GM23338 (cell line): Measurements from ENCODE around the gene MED27. TPM values are rescaled to one million over a fixed set of nuclear protein-coding genes. Genes with fewer than 3 reads are reported as not detected.

Source experiments
- ATAC-seq: fragments of 200-7000 bp; cut with Tn5 transposase; 3 replicates; pipeline ENCODE4 v1.9.1; 2020
- DNase-seq: peaks from one replicate; pipeline ENCODE4 v3.0.0-alpha.2; 2015; ENCODE audit warnings: low spot score
- H2AFZ ChIP-seq: fragments of 200-600 bp; sonication (generic); 2 replicates; pipeline ENCODE4 v1.8.0; 2016; ENCODE audit warnings: antibody characterized with exemption, mild to moderate bottlenecking, moderate library complexity
- H3F3A ChIP-seq: fragments of 200-600 bp; sonication (generic); replicated peaks from 2 replicates; pipeline ENCODE4 v1.8.0; 2017; ENCODE audit warnings: antibody characterized with exemption, mixed run types, low read depth
- H3K27ac ChIP-seq: fragments of 200-600 bp; sonication (generic); 2 replicates; pipeline ENCODE4 v1.6.1; 2016; ENCODE audit warnings: low read depth
- H3K27me3 ChIP-seq: fragments of 200-600 bp; sonication (generic); 2 replicates; pipeline ENCODE4 v1.8.0; 2016; ENCODE audit warnings: mild to moderate bottlenecking, mixed run types, moderate library complexity; ENCODE audit not compliant: insufficient read depth
- H3K36me3 ChIP-seq: fragments of 200-600 bp; sonication (generic); 2 replicates; pipeline ENCODE4 v1.8.0; 2016; ENCODE audit warnings: mild to moderate bottlenecking; ENCODE audit not compliant: insufficient read depth
- H3K4me1 ChIP-seq: fragments of 200-600 bp; sonication (generic); 2 replicates; pipeline ENCODE4 v1.8.0; 2016; ENCODE audit warnings: mild to moderate bottlenecking, moderate library complexity; ENCODE audit not compliant: insufficient read depth
- H3K4me2 ChIP-seq: fragments of 200-600 bp; sonication (generic); 2 replicates; pipeline ENCODE4 v1.7.1; 2017; ENCODE audit warnings: mixed run types
- H3K4me3 ChIP-seq: fragments of 200-600 bp; sonication (generic); 2 replicates; pipeline ENCODE4 v1.6.1; 2016; ENCODE audit warnings: mixed run types
- H3K79me2 ChIP-seq: fragments of 200-600 bp; sonication (generic); replicated peaks from 2 replicates; pipeline ENCODE4 v1.8.0; 2017; ENCODE audit warnings: mild to moderate bottlenecking; ENCODE audit not compliant: insufficient read depth
- H3K9me2 ChIP-seq: fragments of 200-600 bp; sonication (generic); 2 replicates; pipeline ENCODE4 v1.8.0; 2017; ENCODE audit not compliant: insufficient read depth
- H4K20me1 ChIP-seq: fragments of 200-600 bp; sonication (generic); replicated peaks from 2 replicates; pipeline ENCODE4 v1.8.0; 2017; ENCODE audit warnings: mild to moderate bottlenecking; ENCODE audit not compliant: insufficient read depth
- H3K27ac Mint-ChIP-seq: 2 replicates; pipeline ENCODE4 v1.8.0; 2020; ENCODE audit warnings: inconsistent platforms, mild to moderate bottlenecking, moderate library complexity, mixed read lengths
- H3K27me3 Mint-ChIP-seq: 3 replicates; pipeline ENCODE4 v1.8.0; 2022; ENCODE audit warnings: low read depth, mild to moderate bottlenecking, moderate library complexity, mixed read lengths, inconsistent platforms; ENCODE audit not compliant: insufficient read depth, poor library complexity
- H3K36me3 Mint-ChIP-seq: 3 replicates; pipeline ENCODE4 v1.8.0; 2021; ENCODE audit warnings: low read depth, mild to moderate bottlenecking, inconsistent platforms, moderate library complexity, mixed read lengths
- H3K4me1 Mint-ChIP-seq: 3 replicates; pipeline ENCODE4 v1.8.0; 2020; ENCODE audit warnings: mild to moderate bottlenecking, inconsistent platforms, mixed read lengths
- H3K4me3 Mint-ChIP-seq: 3 replicates; pipeline ENCODE4 v1.8.0; 2021; ENCODE audit warnings: moderate library complexity, mild to moderate bottlenecking, inconsistent platforms, mixed read lengths
- H3K9me3 Mint-ChIP-seq: 3 replicates; pipeline ENCODE4 v1.8.0; 2020; ENCODE audit warnings: moderate library complexity, mild to moderate bottlenecking, inconsistent platforms, mixed read lengths
- CREB1 ChIP-seq: fragments of 250-450 bp; sonication (Bioruptor Pico); IDR thresholded peaks from 2 replicates; pipeline ENCODE4 v1.5.0; 2020; ENCODE audit warnings: low read depth, mild to moderate bottlenecking, moderate library complexity
- CTCF ChIP-seq, 2 experiments: fragments of 200-600 bp in 1 of 2; sonication (generic) in 1 of 2; conservative IDR thresholded peaks; 2 replicates each; pipeline versions ENCODE4 v1.5.1 to v1.6.1; 2016 to 2017; ENCODE audit warnings: antibody characterized with exemption in 2 of 2, low read depth in 2 of 2, mild to moderate bottlenecking in 2 of 2, moderate library complexity in 1 of 2
- ETS1 ChIP-seq: IDR thresholded peaks from 2 replicates; pipeline ENCODE4 v1.6.1; 2016; ENCODE audit warnings: antibody characterized with exemption
- EZH2 ChIP-seq: fragments of 200-600 bp; sonication (generic); IDR thresholded peaks from one replicate; pipeline ENCODE4 v1.8.0; 2017; ENCODE audit warnings: antibody characterized with exemption, mild to moderate bottlenecking, low read depth; ENCODE audit not compliant: unreplicated experiment
- EZH2phosphoT487 ChIP-seq: fragments of 200-600 bp; sonication (generic); IDR thresholded peaks from one replicate; pipeline ENCODE4 v1.8.1; 2018; ENCODE audit warnings: antibody characterized with exemption; ENCODE audit not compliant: unreplicated experiment
- NANOG ChIP-seq: IDR thresholded peaks from 2 replicates; pipeline ENCODE4 v1.6.1; 2016; ENCODE audit warnings: antibody characterized with exemption, borderline replicate concordance
- POLR2AphosphoS5 ChIP-seq: IDR thresholded peaks from 2 replicates; pipeline ENCODE4 v1.6.1; 2016; ENCODE audit warnings: antibody characterized with exemption, low read depth
- REST ChIP-seq: IDR thresholded peaks from one replicate; pipeline ENCODE4 v1.6.1; 2018; ENCODE audit warnings: antibody characterized with exemption; ENCODE audit not compliant: unreplicated experiment
- STAT1 ChIP-seq: IDR thresholded peaks from one replicate; pipeline ENCODE4 v1.6.1; 2016; ENCODE audit warnings: antibody characterized with exemption; ENCODE audit not compliant: unreplicated experiment
- ZNF331 ChIP-seq: fragments of 250-450 bp; sonication (Bioruptor Pico); IDR thresholded peaks from 2 replicates; pipeline ENCODE4 v1.5.0; 2020; ENCODE audit warnings: low read depth, mild to moderate bottlenecking, moderate library complexity
- ZNF462 ChIP-seq: fragments of 250-450 bp; sonication (Bioruptor Pico); IDR thresholded peaks from 2 replicates; pipeline ENCODE4 v1.5.0; 2020; ENCODE audit warnings: mild to moderate bottlenecking, moderate library complexity
- polyA plus RNA-seq: library from polyadenylated mRNA; unstranded; fragments of >200 nt; fragmentation: Nextera tagmentation; extraction: Ambion mirVana; gene quantifications from 2 replicates; pipeline ENCODE4 v1.2.1, GENCODE V29; 2016
- total RNA-seq: library from RNA; depleted of rRNA; stranded (reverse); fragments of >200 nt; shearing (Covaris generic); gene quantifications from 2 replicates; pipeline ENCODE4 v1.2.3, GENCODE V29; 2014

MED27 gene
- total and polyA plus RNA-seq, 2 experiments from 2014 or later = 30.6 to 35.0 TPM

- no peak overlapping the region for H3K4me3 Mint-ChIP-seq
- no peaks in the 10 kb centered on the region for H3K27me3 ChIP-seq
- no peak for TF ChIP-seq ZNF462
- TF ChIP-seq NANOG = no peak
- no peak for TF ChIP-seq EZH2
- no peak for TF ChIP-seq STAT1
- no peak for TF ChIP-seq ZNF331 (CRISPR knock-in tag)
- TF ChIP-seq REST = no peak
- TF ChIP-seq CREB1 (CRISPR knock-in tag) = no peak
- TF ChIP-seq ETS1 = no peak
- TF ChIP-seq CTCF (conservative IDR thresholded peaks at IDR 0.05; ENCODE audit: low read depth in 2 of 2) = no peak
- TF ChIP-seq POLR2AphosphoS5 = no peak
- no peak for TF ChIP-seq EZH2phosphoT487
- no peaks in the 10 kb centered on the region for H3K9me3 Mint-ChIP-seq
- H3K9me2 ChIP-seq = no peaks in the 10 kb centered on the region
- H3K36me3 ChIP-seq = no peaks in the 10 kb centered on the region
- H3K27ac ChIP-seq = no peak overlapping the region
- no peak for DNase-seq
- ATAC-seq = no peak
- no peaks in the 10 kb centered on the region for H3K36me3 Mint-ChIP-seq
- H3K4me1 Mint-ChIP-seq = peaks cover 31% of the 10 kb centered on the region
- H3K4me2 ChIP-seq = no peak overlapping the region
- H3K79me2 ChIP-seq = no peaks in the 10 kb centered on the region
- no peak overlapping the region for H2AFZ ChIP-seq
- H3K4me1 ChIP-seq = peaks cover 29% of the 10 kb centered on the region
- peaks cover 20% of the 10 kb centered on the region for H4K20me1 ChIP-seq
- no peak overlapping the region for H3K4me3 ChIP-seq
- no peaks in the 10 kb centered on the region for H3K27me3 Mint-ChIP-seq
- H3K27ac Mint-ChIP-seq = no peak overlapping the region
- H3F3A ChIP-seq = no peaks in the 10 kb centered on the region
Measured at GRCh38 chr9:131986576-131986975, 93.1 kb downstream of the MED27 start.
